ENCODE data around the gene TPST1.

DNA sequence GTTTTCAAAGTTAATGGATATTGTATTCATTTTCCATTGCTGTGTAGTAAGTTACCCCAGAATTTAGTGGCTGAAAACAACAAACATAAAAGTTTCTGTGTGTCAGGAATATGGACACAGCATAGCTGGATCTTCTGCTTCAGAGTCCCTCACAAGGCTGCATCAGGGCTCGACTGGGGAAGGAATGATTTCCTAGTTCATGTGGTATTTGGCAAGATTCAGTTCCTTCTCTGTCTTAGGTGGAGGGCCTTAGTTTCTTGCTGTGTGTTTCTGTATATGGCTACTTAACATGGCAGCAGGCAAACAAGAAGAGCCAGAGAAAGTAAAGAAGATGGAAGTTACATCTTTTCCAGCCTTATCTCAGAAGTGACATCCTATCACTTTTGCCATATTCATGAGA, 51.1 kb downstream of the TPST1 start:
- TF ChIP-seq SUZ12 (IDR thresholded peaks at IDR 0.05; ENCODE audit: extremely low read depth, insufficient read depth, insufficient read length): no peak
- no peak for TF ChIP-seq YY1 (IDR thresholded peaks at IDR 0.05; ENCODE audit: insufficient read depth, insufficient read length)
- TF ChIP-seq ZNF274 (IDR thresholded peaks at IDR 0.05; ENCODE audit: low read depth, low read length): no peak
